Stimulated activated CD4-positive, alpha-beta T cell treated with anti-CD3 and anti-CD28 coated beads, Interleukin-4, amount 100 ng/mL, for 1 hour (primary cell): ENCODE measurements around the gene SERPINA4.
"Not testable (repeated sequence)": the region's sequence is repeated elsewhere in the genome, so short reads cannot be mapped to it uniquely, and the experiment has no call there.

Experiments used
- DNase-seq: peaks from one replicate; pipeline ENCODE4 v3.0.0-alpha.2; 2020

SERPINA4 gene

DNA sequence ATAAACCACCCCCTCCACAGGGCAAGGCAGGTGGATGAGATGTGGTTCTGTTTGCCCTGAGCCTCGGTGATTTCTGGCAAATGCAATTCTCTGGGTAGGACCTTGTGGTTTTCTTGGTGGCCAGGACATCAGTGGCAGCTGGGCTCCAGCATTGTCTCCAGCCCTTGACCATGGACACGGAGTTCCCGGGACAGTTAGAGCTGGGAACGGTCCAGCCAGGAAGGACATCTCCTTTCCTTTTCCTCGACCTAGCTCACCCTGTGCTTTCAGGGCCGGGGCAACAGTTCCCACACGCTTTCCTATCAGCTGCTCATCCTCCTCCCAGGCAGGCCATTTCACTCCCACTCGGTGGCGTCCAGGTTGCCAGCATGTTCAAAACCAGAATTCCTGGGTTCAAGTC lies 9.2 kb downstream of the SERPINA4 start:
- no peak for DNase-seq

DNA sequence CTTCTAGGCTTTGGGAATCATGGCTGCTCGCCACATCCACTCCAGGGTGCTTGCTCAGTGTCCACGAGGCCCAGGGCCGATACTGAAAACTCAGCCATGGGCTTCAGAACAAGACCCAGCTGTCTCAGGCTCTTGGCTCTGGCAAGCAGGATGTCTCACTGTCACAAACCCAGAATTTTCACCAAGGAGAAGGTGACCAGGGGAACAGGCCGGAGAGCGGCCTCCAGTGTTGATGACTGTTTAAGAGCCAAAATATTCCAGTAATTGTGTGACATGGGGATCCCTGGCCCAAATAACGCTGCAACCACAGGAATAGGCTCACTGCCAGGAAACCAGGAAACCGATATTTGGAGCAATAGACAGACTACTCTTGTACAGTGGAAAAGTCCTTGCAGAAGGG lies 10.2 kb downstream of the SERPINA4 start:
- no peak for DNase-seq

DNA sequence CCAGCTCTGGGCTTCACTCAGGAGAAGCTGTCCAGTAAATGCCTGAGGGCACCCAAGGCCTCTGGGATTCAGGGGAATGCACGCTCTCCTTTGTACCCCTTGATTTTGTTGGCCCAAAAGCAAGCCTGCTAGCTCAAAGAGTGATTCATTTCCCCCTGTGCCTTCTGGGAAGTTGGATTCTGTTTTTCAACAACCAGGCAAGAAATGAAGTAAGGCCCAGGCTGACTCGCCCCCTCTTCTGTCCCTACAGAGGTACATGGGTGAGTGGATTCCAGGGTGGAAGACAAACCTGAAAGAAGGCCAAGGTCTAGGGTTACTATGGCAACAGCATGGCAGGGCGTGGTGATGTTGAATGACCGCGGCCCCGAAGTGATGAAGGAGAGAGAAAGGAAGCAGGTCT lies 10.7 kb downstream of the SERPINA4 start:
- no peak for DNase-seq

DNA sequence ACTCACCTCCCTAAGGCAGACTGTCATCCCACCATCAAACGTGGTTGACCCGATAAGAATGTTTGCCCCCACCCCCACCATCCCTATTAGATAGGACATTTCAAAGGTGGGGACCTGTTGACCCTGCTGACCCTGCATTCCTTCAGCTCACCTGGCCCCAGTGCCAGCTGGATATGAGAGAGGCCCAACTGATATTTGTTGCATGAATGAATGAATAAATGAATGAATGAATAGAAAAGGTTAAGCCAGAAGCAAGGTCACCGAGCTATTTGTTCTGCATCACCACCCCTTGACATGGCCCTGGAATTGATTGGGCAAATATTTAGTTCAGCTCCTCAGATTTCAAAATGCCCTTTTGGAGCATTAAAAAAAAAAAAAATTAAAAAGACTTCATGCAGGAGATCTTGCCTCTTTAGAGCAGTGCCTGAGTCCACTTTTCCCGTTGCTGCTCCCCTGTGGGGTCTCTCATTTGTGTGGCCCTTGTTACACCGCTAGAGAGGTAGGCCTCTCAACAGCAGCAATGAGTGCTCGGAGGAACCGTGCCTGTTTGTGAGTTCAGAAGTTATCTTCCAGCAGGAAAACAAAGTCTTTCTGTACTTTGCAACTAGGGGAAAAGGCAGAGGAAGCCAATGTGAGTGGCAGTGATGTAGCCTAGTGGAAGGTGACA lies 11.5 kb downstream of the SERPINA4 start:
- DNase-seq = no peak

DNA sequence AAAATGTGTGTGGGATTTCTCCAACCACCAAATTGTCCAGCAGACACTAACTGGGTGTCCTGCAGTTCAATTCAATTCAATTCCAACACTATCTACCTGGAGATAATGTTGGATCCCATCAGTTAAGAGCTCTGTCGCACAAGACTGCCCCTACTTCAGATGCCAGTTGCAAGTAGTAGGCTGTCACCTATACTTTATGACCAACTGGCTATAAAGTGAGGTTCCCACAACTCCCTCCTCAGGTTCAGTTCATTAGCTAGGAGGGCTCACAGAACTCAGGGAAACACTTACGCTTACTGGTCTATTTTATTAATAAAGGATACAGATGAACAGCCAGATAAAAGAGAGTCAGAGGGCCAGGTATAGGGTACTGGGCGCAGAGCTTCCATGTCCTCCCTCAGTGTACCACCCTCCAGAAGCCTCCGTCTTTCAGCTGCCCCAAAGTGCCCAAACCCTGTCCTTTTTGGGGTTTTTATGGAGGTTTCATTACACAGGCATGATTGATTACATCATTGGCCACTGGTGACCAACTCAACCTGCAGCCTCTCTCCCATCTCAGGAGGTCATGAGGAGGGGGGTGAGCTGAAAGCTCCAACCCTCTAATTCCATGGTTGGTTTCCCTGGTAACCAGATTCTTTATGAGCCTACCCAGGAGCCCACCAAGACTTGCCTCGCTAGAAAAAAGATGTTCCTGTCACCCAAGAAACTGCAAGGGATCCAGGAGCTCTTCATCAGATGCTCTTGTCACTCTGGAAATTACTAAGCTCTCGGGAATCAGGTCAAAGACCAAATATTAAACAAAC lies 12.4 kb downstream of the SERPINA4 start:
- no peak for DNase-seq

DNA sequence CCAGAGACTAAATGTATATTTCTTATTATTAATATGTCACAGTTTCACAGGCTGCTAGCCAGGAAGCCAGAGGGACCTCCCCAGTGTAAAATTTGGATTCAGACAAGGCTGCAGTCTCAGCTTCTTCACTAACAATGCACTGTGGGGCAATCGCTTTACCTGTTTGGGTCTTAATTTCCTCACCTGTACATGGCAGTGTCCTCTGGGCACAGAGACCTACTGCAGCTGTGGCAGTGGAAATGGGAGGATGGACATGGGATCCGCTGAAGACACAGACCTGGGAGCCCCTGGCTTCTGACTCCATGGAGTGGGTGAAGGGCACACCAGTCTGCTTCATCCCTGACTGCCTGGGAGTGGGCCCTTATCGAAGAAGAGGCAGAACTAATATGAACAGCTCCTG lies 13.1 kb downstream of the SERPINA4 start:
- no peak for DNase-seq

DNA sequence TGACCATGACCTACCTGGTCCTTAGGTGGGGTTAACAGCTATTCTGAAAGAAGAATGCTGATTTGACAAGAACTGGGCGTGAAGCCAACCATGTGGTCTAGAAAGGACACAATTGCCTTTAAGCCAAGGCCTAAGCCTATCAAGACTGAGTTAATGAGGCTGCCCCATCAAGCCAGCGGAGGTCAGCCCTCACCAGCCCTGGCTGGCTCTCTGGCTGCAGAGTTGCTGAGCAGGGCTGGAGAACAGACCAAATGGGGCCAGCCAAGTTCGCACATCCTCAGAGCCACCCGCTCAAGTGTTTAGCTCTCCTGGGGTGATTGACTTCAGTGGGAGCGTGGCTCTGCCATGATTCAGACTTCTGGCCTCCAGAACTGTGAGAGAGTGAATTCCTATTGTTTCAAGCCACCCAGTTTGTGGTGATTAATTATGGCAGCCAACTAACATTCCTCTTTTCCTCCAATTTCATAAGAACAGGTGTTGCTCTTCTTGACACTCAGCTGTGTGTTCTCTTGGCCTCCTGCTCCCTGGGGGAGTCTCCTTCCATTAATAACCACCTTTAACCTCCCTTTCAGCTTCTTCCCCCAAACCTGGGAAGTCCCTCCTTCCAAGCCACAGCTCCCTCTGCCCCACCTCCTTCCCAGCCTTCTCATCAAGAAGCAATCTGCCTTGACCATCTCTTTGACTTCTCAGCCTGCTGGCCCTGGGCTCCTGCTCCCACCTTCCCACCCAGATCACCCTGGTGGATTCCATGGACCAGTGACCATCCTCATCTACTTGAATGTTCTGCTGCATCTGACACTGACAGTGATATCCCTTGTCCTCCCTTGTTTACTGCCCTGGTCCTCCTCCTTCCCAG lies 14.7 kb downstream of the SERPINA4 start:
- DNase-seq = no peak

DNA sequence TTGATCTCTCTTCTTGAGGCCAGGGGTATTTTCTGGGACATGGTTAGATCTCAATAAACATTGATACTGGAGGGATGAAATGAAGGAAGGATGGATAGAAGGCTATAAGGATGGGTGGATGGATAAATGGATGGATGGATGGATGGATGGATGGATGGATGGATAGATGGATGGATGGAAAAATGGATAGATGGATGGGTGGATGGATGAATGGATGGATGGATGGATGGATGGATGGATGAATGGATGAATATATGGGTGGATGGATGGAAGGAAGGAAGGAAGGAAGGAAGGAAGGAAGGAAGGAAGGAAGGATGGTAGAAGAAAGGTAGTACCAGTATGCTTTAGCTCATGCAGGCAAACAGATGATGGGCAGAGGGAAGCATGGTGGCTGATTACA lies 16.2 kb downstream of the SERPINA4 start:
- DNase-seq = not testable (repeated sequence)

DNA sequence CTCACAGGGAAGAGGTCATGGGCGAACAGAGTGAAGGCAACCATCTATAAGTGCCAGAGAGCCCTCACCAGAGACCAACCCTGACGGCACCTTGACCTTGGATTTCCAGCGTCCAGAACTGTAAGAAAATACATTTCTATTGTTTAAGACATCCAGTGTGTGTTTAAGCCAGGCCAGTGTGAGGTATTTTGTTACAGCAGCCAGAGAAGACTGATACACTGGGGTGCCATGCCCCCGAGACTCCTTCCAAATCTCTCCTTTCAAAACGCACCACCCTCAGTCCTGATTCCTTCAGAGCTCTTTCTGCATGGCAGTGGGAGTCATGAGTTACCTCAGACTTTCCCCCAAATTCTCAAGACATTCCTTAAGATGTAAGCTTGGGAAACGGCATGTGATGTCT lies 17.5 kb downstream of the SERPINA4 start:
- DNase-seq = no peak

DNA sequence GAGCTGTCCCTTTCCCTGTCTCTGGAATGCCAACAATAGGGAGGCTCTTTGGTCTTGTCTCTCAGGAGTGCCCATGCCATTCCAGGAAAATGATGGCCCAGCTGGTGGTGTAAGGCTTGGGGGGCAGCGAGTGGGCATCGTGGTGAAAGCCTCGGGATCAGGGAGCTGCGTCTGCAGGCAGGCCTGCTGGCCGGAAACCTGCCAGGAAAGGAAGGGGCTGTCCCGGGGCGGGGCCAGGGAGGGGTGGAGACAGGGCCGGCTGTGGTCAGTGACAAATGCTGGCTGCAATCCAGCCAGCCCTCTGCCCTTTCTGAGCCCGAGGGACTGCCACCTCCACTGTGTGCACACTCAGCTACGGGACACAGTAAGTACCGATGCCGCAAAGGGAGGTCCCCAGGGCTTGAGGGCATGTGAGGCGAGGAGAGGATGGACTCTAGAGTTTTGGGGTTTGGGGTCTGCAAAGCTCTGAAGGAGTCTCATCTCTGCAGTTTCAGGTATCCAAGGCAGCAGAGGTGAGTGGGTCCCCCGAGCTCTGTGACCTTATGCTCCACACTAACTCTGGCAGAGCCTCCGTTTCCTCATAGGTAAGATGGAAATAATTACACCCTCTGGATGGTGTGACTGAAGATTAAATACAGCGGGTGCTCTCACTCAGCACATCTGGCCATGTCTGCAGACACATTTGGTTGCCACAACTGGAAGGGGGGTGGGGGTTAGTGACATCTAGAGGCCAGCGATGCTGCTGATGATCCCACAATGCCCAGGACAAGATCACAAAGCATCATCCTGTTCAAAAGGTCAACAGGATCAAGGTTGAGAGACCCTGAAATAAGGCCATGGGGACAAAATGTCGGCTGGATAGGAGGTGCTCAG lies 20.1 kb downstream of the SERPINA4 start, which contains the start of gene SERPINA5:
Gene SERPINA5, plus strand, starts transcription at position 300 of the 873 bp plus-strand sequence. CDS start 5,937 bp downstream, outside the sequence.
- no peak for DNase-seq

DNA sequence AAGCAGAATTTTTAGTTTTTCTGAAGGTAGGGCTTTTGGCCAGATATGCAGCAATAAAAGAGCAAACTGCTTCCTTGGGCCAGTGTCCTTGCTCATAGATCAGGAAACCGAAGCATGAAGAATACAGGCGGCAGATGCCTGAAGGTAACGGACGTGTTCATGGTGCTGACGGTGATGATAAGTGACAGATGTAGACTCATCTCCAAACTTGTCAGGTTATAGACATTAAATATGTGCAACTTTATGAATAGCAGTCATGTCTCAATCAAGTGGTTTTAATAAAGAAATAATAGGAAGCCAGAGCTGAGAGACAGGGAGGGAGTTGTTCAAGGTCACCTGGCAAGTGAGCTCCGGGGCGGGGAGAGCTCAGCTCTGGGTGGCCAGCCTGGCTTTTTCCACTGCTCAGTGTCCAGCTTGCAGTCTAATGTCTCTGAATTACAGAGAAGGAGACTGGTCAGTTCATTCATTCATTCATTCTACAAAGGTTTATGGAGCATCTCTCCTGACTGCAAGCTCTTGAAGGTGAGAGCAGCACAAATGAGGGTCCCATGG lies 21.0 kb downstream of the SERPINA4 start:
- DNase-seq = no peak

DNA sequence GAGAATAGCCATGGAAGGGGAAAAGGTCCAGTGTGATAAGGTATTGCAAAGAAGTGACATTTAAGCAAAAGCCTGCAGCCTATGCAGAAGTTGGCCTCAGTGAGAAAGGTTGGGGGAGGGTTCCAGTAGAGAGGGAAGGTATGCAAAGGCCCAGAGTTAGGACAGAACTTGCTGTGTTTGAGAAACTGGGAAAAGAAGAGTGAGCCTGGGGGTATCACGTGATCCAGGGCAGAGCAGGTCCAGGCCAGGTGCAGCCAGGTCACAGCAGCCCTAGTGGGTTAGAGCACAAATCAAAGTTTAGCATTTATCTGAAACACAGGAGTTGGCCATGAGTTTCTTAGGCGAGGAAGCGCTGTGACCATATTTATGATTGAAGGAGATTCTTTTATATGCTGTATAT lies 21.6 kb downstream of the SERPINA4 start:
- DNase-seq = no peak

DNA sequence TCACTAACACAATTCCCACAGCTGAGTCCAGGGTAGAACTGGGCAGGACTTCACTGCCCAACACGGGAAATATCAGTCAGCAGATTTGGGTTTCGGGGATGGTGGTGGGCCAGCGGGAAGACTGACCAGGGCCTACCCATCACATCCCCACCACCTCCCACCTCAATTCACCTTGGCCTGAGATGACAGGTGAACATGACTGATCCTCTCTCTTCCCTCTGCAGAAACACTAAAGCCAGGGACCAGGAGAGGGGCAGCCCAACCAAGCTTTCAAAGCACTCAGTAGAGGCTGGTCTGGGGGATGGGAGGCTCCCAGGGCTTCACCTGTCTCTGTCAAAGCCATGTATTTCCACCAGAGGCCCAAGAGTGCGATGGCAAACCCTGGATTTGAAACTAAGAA lies 22.3 kb downstream of the SERPINA4 start:
- DNase-seq = no peak

DNA sequence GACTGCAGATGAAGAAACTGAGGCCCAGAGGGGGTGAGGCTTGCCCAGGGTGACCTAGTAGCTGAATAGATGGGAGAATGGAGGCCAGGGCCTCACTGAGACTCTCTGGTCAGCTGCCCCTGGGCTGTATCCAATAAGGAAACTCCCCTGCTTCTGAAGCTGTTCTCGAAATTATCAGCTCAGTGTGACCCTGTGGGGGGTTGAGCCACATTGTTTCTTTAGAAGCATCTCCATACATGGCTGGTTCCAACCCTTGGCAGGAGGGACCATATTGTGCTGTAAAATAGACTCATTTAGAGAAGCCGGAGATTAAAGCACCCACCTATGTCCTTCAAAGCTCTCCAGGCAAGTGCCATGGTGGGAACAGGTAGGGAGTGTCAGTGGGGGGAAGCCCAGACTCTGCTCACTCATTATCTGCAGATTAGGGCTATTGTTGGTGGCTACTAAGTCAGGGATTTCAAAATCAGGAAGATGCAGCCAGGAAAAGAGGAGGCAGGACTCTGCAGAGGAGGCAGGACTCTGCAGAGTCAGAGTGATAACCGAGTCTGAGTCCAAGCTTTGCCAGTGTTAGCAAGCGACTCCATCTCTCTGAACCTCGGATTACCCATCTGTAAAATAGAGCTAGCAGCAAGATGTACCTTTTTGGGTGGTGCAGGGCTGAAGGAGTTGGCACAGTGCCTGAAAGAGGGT lies 23.5 kb downstream of the SERPINA4 start:
- no peak for DNase-seq

DNA sequence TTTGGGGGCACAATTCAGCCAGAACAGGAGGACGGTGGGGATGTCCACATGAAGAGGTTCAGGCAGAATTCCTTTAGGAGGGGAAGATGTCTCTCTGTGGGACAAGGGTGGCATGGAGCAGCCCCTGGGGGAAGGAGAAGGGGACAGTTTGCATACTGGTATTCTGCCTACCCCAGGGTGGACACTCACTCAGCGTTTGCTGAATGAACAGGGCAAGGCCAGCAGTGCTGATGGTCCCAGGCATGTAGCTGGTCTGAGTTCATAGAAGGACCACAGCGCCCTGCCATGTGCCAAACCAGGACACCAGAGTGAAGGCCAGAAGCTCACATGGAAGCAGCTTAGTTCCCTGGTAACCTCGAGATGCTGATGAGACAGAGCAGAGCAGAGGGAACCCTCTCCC lies 25.4 kb downstream of the SERPINA4 start:
- no peak for DNase-seq

DNA sequence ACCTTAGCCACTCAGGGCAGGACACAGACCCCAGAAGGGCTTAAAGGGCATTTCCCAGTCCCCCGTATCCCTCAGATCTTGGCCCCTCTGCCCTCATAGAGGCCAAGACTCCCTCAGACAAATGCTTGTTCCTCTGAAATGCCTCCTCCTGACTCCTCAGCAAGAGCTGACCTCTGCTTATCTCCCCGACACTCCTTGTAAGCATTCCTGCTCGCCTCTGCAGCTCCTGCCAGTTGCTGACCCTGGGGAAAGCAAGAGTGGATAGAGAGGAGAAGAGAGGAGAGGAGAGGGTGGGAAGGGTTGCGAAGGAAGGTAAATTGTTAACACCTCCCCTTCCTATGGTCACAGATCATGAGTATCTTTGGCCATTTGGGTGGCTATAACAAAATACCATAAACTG lies 27.1 kb downstream of the SERPINA4 start:
- no peak for DNase-seq

DNA sequence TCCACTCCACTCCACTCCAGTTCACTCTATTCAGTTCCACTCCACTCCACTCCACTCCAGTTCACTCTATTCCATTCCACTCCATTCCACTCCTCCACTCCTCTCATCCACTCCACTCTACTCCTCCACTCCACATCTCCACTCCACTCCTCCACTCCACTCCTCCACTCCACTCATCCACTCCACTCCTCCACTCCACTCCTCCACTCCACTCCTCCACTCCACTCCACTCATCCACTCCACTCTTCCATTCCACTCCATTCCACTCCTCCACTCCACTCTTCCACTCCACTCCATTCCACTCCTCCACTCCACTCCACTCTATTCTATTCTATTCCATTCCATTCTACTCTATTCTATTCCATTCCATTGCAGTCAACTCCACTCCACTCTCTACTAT lies 29.8 kb downstream of the SERPINA4 start:
- no peak for DNase-seq

DNA sequence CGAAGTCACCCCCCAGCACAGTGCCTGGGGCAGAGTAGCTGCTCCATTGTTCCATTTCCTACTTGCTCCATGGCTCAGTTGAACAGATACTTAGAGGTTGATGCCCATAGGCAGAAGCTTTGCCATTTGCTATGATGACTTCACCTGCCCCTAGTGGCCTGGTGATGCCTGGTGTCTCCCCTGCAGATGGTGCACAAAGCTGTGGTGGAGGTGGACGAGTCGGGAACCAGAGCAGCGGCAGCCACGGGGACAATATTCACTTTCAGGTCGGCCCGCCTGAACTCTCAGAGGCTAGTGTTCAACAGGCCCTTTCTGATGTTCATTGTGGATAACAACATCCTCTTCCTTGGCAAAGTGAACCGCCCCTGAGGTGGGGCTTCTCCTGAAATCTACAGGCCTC lies 30.6 kb downstream of the SERPINA4 start:
- DNase-seq = no peak

DNA sequence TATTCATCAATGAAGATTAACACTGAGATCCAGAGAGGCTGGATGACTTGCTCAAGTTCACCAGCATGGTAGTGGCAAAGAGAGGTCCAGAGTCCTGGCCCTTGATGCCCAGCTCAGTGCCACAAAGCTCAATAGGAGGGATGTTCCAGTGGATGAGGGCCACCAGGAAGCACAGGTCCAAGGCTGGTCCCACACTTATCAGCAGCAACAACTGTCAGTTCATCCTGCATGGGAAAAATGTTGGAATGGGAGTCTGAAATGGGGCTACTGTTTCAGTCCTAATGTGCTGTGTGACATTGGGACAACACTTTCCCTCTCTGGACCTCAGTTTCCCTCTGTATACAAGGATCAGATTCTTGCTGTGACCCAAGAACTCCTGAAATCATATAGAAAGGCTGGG lies 31.2 kb downstream of the SERPINA4 start:
- no peak for DNase-seq

DNA sequence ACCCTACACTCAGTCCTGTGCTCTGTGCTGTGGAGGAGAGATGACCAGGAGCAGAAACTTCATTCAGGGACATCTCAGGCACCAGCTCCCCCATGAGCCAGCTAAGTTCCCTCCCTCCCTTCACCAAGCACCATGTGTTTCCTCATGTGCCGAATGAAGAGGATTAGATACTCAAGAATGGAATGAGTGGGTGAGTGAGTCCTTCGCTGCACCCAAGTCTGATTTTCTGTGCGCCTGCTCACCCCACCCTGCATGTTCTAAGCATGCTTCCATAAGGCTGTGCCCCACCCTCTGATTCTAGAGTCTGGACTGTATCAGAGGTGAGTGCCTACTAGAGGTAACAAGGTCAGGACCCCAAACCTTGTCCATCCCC lies 32.1 kb downstream of the SERPINA4 start:
- no peak for DNase-seq

DNA sequence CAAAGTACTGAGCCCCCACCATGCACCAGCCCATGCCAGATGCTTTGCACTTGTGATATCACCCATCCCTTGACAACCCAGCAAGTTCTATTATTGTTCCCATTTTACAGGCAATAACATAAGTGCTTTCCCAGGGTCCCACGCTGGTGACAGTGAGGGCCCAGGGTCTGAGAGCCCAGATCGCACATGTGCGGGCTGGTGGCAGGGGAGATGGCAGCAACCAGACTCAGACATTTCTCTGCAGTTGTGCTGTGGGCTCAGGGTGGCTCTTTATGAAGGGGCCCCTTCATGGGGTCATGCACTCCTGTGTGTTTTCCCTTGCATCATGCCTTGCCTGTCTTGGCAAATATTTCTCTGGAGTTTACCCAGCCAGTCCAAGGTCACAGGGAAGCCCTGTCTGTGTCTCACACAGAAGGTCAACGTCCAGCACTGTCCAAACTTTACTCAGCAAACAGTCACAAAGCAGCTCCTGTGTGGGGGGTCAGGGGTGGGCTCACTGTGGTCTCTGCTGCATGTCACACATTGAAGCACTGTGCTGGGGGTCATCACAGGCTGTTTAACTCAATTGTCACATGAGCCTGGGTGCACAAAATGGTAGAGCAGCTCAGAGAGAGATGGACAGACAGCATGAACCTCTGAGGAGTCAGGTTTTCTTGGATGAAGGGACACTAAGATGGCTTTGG lies 32.6 kb downstream of the SERPINA4 start:
- no peak for DNase-seq
